Heart right ventricle (tissue), 16 donors: ENCODE results near the gene RRAS. TPM values are rescaled to one million over a fixed set of nuclear protein-coding genes. Genes with fewer than 3 reads are reported as not detected.
A peak's percentile ranks its signal among the peaks of the same experiment; 100 is the strongest.

Experiments
- ATAC-seq, 8 donors: fragments of 200-7000 bp; cut with Tn5 transposase; one replicate each; pipeline ENCODE4 v1.9.1; 2020; ENCODE audit warnings: mild to moderate bottlenecking in 8 of 8, moderate library complexity in 8 of 8, moderate number of reproducible peaks in 1 of 8
- DNase-seq, 2 donors: peaks; one replicate each; pipeline ENCODE4 v3.0.0-alpha.2; 2020
- H3K27ac ChIP-seq, 10 donors: fragments of 200-600 bp; sonication (generic) in 2 of 10; one replicate each; pipeline versions ENCODE4 v1.5.0 to v1.8.0; 2020 to 2022; ENCODE audit warnings: mild to moderate bottlenecking in 3 of 10
- H3K27me3 ChIP-seq, 7 donors: fragments of 200-600 bp; one replicate each; pipeline ENCODE4 v1.8.0; 2021 to 2022; ENCODE audit warnings: mild to moderate bottlenecking in 2 of 7
- H3K36me3 ChIP-seq, 9 donors: fragments of 200-600 bp; sonication (generic) in 1 of 9; one replicate each; pipeline versions ENCODE4 v1.5.0 to v1.8.0; 2020 to 2022; ENCODE audit warnings: mild to moderate bottlenecking in 2 of 9
- H3K4me1 ChIP-seq, 9 donors: fragments of 200-600 bp; sonication (generic) in 1 of 9; one replicate each; pipeline versions ENCODE4 v1.5.0 to v1.8.0; 2020 to 2022; ENCODE audit warnings: mild to moderate bottlenecking in 4 of 9
- H3K4me3 ChIP-seq, 10 donors: fragments of 200-600 bp; sonication (generic) in 2 of 10; one replicate each; pipeline versions ENCODE4 v1.5.0 to v1.8.0; 2020 to 2022; ENCODE audit warnings: mild to moderate bottlenecking in 7 of 10, moderate library complexity in 2 of 10
- H3K9me3 ChIP-seq, 11 donors: fragments of 200-600 bp in 10 of 11; sonication (generic) in 2 of 11; one replicate each; pipeline versions ENCODE4 v1.5.0 to v1.8.0; 2013 to 2022; ENCODE audit warnings: mild to moderate bottlenecking in 2 of 11, control low read depth in 1 of 11, moderate library complexity in 1 of 11
- WGBS, 2 donors: extraction: QIAGEN DNeasy Blood & Tissue Kit; methylation state at CpG; one replicate each; pipeline ENCODE4 v1.1.7; 2013; ENCODE audit warnings: inconsistent platforms in 1 of 2; 5-methylcytosine and 5-hydroxymethylcytosine counted together
- intact Hi-C, 10 donors: fragments of 100-400 bp; cut with DNase I; formaldehyde crosslinking; loops; one replicate each; pipeline versions ENCODE4 v1.11.1 to v1.14.2; 2022
- polyA plus RNA-seq, 2 donors: library from polyadenylated mRNA; stranded (reverse); fragments of 200-250 nt; gene quantifications; one replicate each; pipeline ENCODE4 v1.2.3, GENCODE V29; 2013
- total RNA-seq, 10 donors: library from RNA; stranded (reverse); fragmentation: NEBNext Ultra II Directional in 3 of 10; extraction: Animal tissue kit (Norgen Biotek cat#: 25700) in 3 of 10; gene quantifications; one replicate each; pipeline versions ENCODE4 v1.2.1 to v1.2.4, GENCODE V29; 2021 to 2023
- TF ChIP-seq, protein P1 (sequence below), 9 donors: fragments of 200-600 bp; sonication (generic) in 2 of 9; IDR thresholded peaks; one replicate each; pipeline versions ENCODE4 v1.5.0 to v1.8.0; 2021 to 2022; ENCODE audit warnings: antibody characterized with exemption in 9 of 9, mild to moderate bottlenecking in 5 of 9, moderate library complexity in 1 of 9
- donor health status: Arrhythmogenic right ventricular cardiomyopathy.
- donor health status: ischemic (EF 13 %, LVEDD 7.1; RV severe dilation, severe dysfunction).
- donor health status: healthy with polysubstance abuse.
- donor health status: DM: no; HTN: yes; CAD: no.
- donor health status: DM: no; HTN: no; CAD: no.
- donor health status: ischemic (EF 25% LVEDD 6.9; RV normal size, moderate dysfunction).
- donor health status: ischemic (EF 25% LVEDD 5.7; RV mildly dilated, moderate dysfunction).
- donor health status: healthy.
- donor health status: DM: yes; HTN: yes; CAD: no.
- donor health status: Ischemic cardiomyopathy.
- donor health status: ischemic (EF 35%, LVEDD 5.7; RV mildly dilated, moderate dysfunction).
- donor health status: nonischemic (EF 11% LVEDD 7.7; RV severe dilation, severe dysfunction).
- donor health status: DM: yes; HTN: yes; CAD: no.
- donor health status: PGD.
- donor health status: ischemic (EF 29% LVEDD 5.4; RV normal size, mild dysfunction).
- donor health status: nonischemic (EF 23%, LVEDD 6.1; RV moderate dilation, normal function).

RRAS gene
- total and polyA plus RNA-seq, 12 donors: 90.4 to 215 (median 117) TPM

GRCh38 chr19:49669516-49669915 is 29.6 kb upstream of the RRAS start:
- Histone ChIP-seq H3K4me1 (peaks cover 7 to 23% (median 17%) of the 10 kb centered on the region in 9 donors), H3K27ac (no peak overlapping the region), H3K9me3 (no peaks in the 10 kb centered on the region), H3K27me3 (no peaks in the 10 kb centered on the region), H3K36me3 (peaks cover 0 to 20% (median 0%) of the 10 kb centered on the region in 9 donors), H3K4me3 (no peak overlapping the region)
- 94 to 98% methylated on average over 3 of the region's 3 CpGs for WGBS, 2 donors
- TF ChIP-seq, protein P1, sequence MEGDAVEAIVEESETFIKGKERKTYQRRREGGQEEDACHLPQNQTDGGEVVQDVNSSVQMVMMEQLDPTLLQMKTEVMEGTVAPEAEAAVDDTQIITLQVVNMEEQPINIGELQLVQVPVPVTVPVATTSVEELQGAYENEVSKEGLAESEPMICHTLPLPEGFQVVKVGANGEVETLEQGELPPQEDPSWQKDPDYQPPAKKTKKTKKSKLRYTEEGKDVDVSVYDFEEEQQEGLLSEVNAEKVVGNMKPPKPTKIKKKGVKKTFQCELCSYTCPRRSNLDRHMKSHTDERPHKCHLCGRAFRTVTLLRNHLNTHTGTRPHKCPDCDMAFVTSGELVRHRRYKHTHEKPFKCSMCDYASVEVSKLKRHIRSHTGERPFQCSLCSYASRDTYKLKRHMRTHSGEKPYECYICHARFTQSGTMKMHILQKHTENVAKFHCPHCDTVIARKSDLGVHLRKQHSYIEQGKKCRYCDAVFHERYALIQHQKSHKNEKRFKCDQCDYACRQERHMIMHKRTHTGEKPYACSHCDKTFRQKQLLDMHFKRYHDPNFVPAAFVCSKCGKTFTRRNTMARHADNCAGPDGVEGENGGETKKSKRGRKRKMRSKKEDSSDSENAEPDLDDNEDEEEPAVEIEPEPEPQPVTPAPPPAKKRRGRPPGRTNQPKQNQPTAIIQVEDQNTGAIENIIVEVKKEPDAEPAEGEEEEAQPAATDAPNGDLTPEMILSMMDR (IDR thresholded peaks at IDR 0.05): no peak
- ATAC-seq: no peak
- intact Hi-C loops: loop anchor here in 3 of 10 donors (5.0 kb wide), 2 partner anchors 77 to 87 kb away; partner anchors contain the start of genes PRR12 (in 2 of the 3), NOSIP (in 1 of the 3) and PRRG2 (in 1 of the 3)
- DNase-seq: no peak

DNA sequence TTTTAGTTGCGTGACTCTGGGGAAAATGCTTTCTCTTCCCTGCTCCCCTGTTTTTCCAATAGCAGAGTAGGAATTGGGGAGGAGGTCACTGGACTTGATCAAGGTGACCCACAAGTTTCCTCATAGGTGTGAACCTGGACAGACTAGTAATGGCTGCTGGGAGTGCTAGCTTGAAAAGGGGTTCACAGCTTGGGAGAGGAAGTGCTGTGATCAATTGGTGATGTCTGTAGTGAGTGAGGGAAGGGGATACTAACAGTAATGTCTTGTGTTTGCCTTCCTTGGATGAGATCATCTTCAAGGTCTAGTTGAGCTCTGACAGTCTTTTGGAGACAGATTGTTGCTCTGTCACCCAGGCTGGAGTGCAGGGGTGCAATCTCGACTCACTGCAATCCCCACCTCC is 27.5 kb upstream of the RRAS start:
- Histone ChIP-seq H3K9me3 (no peaks in the 10 kb centered on the region), H3K27ac (no peak overlapping the region), H3K27me3 (no peaks in the 10 kb centered on the region), H3K4me1 (peaks cover 10 to 38% (median 25%) of the 10 kb centered on the region in 9 donors), H3K4me3 (no peak overlapping the region), H3K36me3 (peaks cover 0 to 28% (median 0%) of the 10 kb centered on the region in 9 donors)
- intact Hi-C loops: loop anchor here in 3 of 10 donors (5.0 kb wide), 2 partner anchors 75 to 85 kb away; partner anchors contain the start of genes PRR12 (in 2 of the 3), NOSIP (in 1 of the 3) and PRRG2 (in 1 of the 3)
- 88 to 91% methylated on average over 2 of the region's 2 CpGs for WGBS, 2 donors
- TF ChIP-seq, protein P1 (IDR thresholded peaks at IDR 0.05): no peak
- DNase-seq (no peak), ATAC-seq (no peak)

- intact Hi-C loops: loop anchor here in 3 of 10 donors (5.0 kb wide), 2 partner anchors 74 to 84 kb away; partner anchors contain the start of genes PRR12 (in 2 of the 3), NOSIP (in 1 of the 3) and PRRG2 (in 1 of the 3)
- DNase-seq (no peak), ATAC-seq (peak in 1 of 8 donors; percentile 2)
- Histone ChIP-seq H3K4me3 (peak overlapping the region; percentile 50 to 94 (median 78)), H3K9me3 (no peaks in the 10 kb centered on the region), H3K36me3 (peaks cover 0 to 42% (median 8%) of the 10 kb centered on the region in 9 donors), H3K27ac (peak overlapping the region in 9 of 10 donors; percentile 49 to 92 (median 91)), H3K27me3 (no peaks in the 10 kb centered on the region), H3K4me1 (peaks cover 10 to 31% (median 19%) of the 10 kb centered on the region in 9 donors)
- TF ChIP-seq, protein P1 (IDR thresholded peaks at IDR 0.05): peak in 2 of 9 donors; percentile 10 to 15
- 0 to 1% methylated on average over 9 of the region's 9 CpGs for WGBS, 2 donors
These were observed 26.1 kb upstream of the RRAS start for GRCh38 chr19:49666120-49666444.

DNA sequence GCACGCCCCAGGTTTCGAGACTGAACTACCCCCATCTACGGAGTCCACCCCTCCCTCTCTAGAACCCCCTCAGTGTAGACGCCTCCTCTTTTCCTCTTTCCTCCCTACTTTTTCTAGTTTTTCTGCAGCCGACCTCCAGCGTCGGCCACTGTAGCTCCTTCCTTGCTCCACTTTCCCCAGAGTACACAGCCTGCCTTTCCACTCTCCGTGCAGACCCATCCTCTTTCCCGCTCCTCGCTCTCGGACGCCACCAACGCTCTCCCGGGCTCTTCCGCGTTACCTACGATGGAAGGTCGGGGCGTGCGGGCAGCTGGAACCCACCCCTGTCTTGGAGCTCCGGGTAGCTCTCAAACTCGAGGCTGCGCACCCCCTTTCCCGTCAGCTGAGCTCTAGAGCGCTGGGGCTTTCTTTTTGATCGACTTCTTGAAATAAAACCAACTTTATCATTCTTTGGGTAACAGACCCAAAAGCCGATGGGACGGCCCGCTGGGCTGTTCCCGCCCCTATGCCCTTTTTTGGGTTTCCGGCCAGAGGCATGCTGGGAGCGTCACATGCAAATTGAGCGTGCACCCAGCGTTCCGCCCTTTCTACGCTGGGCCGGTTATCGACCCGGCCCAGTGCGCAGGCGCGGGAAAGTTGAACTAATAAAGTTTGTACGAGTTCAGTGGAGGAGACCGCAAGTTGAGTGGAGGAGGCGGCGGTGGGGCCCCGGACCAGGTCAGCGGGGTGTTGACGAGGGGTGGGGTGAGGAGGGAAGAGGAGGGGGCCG is 25.6 kb upstream of the RRAS start, which contains the start of the genes BCL2L12 and IRF3:
TSS of gene BCL2L12 (plus strand) at position 583 of the 769 bp plus-strand sequence. CDS start 760 bp downstream, outside the sequence.
TSS of gene IRF3 (minus strand) at position 507 of the 769 bp plus-strand sequence. CDS start 1,019 bp downstream, outside the sequence.
- intact Hi-C loops: loop anchor here in 4 of 10 donors (1.0 to 5.0 kb wide), 3 partner anchors 73 to 83 kb away; partner anchors contain the start of genes PRR12 (in 2 of the 4), NOSIP (in 1 of the 4) and PRRG2 (in 1 of the 4)
- Histone ChIP-seq H3K36me3 (peaks cover 0 to 46% (median 8%) of the 10 kb centered on the region in 9 donors), H3K27me3 (no peaks in the 10 kb centered on the region), H3K4me1 (peaks cover 10 to 31% (median 19%) of the 10 kb centered on the region in 9 donors), H3K4me3 (peak within 1 kb of the TSS; percentile 50 to 94 (median 78)), H3K27ac (peak within 1 kb of the TSS; percentile 55 to 92 (median 89)), H3K9me3 (no peaks in the 10 kb centered on the region)
- peak; percentile 88 to 97 (median 94) for ATAC-seq
- DNase-seq: peak; percentile 97 to 98
- 0% methylated on average over 50 of the region's 50 CpGs for WGBS, 2 donors
- TF ChIP-seq, protein P1 (IDR thresholded peaks at IDR 0.05): no peak
